Fibroblast of mammary gland (primary cell): ENCODE data around the gene PLPPR5.

Experiments
- DNase-seq: peaks from one replicate; pipeline ENCODE4 v3.0.0-alpha.2; 2010; ENCODE audit warnings: low read depth
- H3K4me3 ChIP-seq: 2 replicates; pipeline ENCODE4 v1.5.1; 2011; ENCODE audit warnings: low read depth, mild to moderate bottlenecking, low read length, moderate library complexity; ENCODE audit not compliant: control insufficient read depth
- TF ChIP-seq, protein P1 (sequence below): conservative IDR thresholded peaks from 2 replicates; pipeline ENCODE4 v1.5.1; 2011; ENCODE audit warnings: low read depth, low read length, inconsistent platforms; ENCODE audit not compliant: control insufficient read depth, insufficient read depth

PLPPR5 gene

GRCh38 chr1:98842241-98842640, 162.4 kb downstream of the PLPPR5 start:
- H3K4me3 ChIP-seq = no peak overlapping the region
- no peak for DNase-seq
- TF ChIP-seq, protein P1, sequence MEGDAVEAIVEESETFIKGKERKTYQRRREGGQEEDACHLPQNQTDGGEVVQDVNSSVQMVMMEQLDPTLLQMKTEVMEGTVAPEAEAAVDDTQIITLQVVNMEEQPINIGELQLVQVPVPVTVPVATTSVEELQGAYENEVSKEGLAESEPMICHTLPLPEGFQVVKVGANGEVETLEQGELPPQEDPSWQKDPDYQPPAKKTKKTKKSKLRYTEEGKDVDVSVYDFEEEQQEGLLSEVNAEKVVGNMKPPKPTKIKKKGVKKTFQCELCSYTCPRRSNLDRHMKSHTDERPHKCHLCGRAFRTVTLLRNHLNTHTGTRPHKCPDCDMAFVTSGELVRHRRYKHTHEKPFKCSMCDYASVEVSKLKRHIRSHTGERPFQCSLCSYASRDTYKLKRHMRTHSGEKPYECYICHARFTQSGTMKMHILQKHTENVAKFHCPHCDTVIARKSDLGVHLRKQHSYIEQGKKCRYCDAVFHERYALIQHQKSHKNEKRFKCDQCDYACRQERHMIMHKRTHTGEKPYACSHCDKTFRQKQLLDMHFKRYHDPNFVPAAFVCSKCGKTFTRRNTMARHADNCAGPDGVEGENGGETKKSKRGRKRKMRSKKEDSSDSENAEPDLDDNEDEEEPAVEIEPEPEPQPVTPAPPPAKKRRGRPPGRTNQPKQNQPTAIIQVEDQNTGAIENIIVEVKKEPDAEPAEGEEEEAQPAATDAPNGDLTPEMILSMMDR = no peak
